RKO (cell line): ENCODE data around the gene INPP5B.
"Not testable (repeated sequence)": the region's sequence is repeated elsewhere in the genome, so short reads cannot be mapped to it uniquely, and the experiment has no call there.

Source experiments
- DNase-seq: peaks from one replicate; pipeline ENCODE4 v3.0.0-alpha.2; 2016; ENCODE audit warnings: low spot score

INPP5B gene

DNA sequence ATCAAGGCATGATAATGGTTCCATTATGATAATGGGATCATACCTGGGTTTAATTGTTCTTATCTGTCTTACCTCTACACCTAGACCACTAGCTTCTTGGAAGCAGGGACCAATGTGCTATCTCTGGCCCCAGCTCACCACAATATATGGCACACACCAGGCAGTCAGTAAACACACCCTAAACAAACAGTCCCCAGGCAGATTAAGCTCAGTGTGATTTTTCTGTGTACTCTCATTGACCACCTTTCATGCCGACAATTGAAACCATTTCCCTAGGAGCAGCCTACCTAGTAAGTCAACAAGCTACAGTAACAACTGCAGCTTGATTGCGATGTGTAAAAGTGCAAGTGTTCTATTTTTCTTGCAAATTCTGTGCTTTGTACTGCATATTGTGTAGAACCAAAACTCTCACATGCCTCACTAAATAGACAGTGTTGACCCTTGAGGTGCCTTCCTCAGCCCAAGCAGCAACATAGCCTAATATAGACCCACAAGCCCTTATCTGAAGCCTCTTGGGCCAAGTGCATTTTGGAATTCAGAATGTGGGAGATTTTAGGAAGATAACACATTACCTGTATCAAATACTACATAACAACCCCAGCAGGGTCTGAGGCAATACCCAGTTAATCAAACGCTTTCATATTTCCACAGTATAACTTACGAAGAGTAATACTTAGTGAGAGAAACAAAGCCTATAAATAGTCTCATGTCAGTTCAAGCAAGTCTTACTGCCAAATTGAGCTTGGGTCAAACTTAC, 32.0 kb downstream of the INPP5B start:
- DNase-seq = no peak

DNA sequence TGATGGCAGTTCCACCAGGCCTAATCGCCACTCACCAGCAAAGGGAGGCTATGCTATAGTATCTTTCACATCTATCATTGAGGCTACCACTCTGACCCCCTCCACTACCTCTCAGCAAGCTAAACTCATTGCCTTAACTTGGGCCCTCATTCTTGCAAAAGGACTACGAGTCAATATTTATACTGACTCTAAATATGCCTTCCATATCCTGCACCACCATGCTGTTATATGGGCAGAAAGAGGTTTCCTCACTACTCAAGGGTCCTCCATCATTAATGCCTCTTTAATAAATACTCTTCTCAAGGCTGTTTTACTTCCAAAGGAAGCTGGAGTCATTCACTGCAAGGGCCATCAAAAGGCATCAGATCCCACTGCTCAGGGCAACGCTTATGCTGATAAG, 35.4 kb downstream of the INPP5B start:
- not testable (repeated sequence) for DNase-seq

DNA sequence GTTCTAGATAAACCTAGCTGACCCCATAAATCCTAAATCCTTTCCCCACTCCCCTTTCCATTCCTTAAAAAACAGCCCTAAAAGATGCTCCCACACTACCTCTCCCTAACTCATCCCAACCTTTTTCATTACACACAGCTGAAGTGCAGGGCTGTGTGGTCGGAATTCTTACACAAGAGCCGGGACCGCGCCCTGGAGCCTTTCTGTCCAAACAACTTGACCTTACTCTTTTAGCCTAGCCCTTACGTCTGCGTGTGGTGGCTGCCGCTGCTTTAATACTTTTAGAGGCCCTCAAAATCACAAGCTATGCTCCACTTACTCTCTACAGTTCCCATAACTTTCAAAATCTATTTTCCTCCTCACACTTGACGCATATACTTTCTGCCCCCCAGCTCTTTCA, 36.0 kb downstream of the INPP5B start:
- DNase-seq = not testable (repeated sequence)

GRCh38 chr1:37908531-37908930, 38.3 kb downstream of the INPP5B start:
- not testable (repeated sequence) for DNase-seq

- DNase-seq = not testable (repeated sequence)
Observed at GRCh38 chr1:37907416-37908125, 39.3 kb downstream of the INPP5B start.

DNA sequence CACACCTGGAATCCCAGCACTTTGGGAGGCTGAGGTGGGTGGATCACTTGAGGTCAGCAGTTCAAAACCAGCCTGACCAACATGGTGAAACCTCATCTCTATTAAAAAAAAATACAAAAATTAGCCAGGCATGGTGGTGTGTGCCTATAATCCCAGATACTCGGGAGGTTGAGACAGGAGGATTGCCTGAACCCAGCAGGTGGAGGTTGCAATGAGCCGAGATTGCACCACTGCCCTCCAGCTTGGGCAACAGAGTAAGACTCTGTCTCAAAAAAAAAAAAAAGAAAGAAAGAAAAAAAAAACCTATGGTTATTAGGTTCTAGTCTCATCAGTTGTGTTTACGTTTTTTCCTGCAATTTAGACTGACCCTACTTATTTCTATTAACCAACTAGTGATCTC, 40.3 kb downstream of the INPP5B start:
- DNase-seq = not testable (repeated sequence)

GRCh38 chr1:37905727-37906126, 41.1 kb downstream of the INPP5B start:
- no peak for DNase-seq

DNA sequence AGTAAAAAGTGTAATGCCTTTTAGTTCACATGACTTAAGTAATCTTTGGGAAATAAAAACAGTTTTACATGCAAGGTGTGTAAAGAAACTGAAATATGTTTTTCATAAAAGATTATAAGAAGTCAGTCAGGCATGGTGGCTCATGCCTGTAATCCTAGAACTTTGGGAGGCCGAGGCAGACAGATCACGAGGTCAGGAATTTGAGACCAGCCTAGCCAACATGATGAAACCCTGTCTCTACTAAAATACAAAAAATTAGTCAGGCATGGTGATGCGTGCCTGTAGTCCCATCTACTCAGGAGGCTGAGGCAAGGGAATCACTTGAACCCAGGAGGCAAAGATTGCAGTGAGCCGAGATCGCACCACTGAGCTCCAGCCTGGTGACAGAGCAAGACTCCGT, 42.9 kb downstream of the INPP5B start:
- DNase-seq = not testable (repeated sequence)

DNA sequence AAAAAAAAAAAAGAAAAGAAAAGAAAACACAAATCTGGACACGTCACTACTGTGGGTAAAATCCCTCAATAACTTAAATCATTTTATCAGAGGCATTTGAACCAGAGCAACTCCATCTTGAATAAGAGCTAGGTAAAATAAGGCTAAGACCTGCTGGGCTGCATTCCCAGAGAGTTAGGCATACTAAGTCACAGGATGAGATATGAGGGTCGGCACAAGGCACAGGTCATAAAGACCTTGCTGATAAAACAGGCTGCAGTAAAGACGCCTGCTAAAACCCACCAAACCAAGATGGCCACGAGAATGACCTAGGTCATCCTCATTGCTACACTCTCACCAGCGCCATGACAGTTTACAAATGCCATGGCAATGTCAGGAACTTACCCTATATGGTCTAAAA, 43.9 kb downstream of the INPP5B start:
- no peak for DNase-seq

DNA sequence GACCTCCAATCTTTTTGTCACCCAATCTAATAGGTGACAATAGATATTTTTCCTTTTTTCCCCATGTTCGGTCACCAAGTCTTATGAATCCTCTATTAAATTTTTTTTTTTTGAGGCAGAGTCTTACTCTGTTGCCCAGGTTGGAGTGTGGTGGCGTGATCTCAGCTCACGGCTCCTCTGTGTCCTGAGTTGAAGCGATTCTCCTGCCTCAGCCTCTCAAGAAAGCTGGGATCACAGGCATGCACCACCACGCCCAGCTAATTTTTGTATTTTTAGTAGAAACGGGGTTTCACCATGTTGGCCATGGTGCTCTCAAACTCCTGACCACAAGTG, 45.0 kb downstream of the INPP5B start:
- DNase-seq = no peak

GRCh38 chr1:37901191-37901892, 45.5 kb downstream of the INPP5B start:
- DNase-seq = no peak

DNA sequence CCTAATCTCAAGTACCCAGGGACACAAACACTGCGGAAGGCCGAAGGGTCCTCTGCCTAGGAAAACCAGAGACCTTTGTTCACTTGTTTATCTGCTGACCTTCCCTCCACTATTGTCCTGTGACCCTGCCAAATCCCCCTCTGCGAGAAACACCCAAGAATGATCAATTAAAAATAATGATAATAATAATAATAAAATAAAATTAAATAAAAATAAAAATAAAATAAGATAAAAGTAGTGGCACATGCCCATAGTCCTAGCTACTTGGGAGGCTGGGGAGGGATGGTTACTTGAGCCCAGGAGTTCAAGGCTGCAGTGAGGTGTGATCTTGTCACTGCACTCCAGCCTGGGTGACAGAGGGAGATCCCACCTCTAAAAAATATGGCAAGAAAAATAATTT, 49.3 kb downstream of the INPP5B start:
- DNase-seq = not testable (repeated sequence)

- DNase-seq = no peak
Observed at GRCh38 chr1:37893673-37894072, 53.2 kb downstream of the INPP5B start.

DNA sequence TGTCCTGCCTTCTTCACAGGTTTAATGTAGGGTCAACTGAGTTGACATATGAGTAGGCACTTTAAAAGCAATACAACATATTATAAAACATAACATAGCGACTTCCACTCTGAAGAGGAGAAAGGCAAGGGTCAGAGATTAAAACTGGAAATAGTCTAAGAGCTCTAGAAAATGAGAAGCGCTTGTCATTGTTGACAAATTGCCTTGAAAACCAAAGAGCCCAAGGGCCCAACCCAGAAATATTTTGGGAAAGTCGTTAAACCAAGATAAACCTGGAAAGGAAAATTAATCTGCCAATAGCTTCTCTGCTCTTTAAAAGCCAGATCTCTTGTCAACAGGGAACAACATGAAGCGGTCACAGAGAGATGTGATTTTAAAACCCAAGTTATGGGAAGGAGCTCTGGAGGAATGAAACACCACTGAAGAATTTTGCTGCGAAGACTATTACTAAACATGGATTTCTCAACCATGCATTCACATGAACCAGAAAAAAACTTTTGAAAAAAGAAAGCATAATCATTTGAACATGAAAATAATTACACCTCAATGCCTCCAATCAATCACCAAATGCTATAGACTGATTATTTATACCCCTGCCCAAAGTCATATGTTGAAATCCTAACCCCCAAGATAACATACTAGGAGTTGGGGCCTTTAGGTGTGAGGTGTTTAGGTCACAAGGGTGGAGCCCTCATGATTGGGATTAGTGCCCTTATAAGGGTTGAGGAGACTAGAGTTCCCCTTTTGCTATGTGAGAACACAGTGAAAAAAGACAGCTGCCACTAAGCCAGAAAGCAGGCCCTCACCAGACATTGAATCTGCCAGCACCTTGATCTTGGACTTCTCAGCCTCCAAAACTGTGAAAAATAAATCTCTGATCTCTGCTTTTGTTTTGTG, 54.5 kb downstream of the INPP5B start:
- no peak for DNase-seq

GRCh38 chr1:37890378-37891014, 56.4 kb downstream of the INPP5B start:
- peak; percentile 45 for DNase-seq

- DNase-seq = no peak
Observed at GRCh38 chr1:37888022-37888700, 58.7 kb downstream of the INPP5B start.

GRCh38 chr1:37884145-37884544, 62.7 kb downstream of the INPP5B start:
- no peak for DNase-seq

DNA sequence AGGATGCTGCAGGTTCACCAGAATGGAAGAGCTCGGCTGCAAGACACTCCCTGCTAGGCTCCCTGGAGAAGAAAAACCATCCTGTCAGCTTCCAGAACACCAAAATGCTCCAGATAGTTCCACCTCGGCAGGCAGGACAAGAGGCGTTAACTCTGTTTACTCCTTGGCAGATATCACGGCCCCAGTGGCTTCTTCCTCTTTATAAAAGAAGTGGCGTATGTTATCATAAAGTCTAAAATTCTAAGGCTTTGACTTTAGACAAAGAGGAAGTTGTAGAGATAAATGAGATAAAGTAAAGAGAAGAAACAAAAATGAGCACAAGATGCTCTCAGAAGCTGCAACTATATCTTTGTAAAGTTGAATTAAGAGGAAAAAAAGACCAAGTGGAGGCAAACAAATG, 63.2 kb downstream of the INPP5B start:
- no peak for DNase-seq

GRCh38 chr1:37879865-37880264, 67.0 kb downstream of the INPP5B start:
- no peak for DNase-seq

- DNase-seq = no peak
Observed at GRCh38 chr1:37878071-37878470, 68.8 kb downstream of the INPP5B start.

DNA sequence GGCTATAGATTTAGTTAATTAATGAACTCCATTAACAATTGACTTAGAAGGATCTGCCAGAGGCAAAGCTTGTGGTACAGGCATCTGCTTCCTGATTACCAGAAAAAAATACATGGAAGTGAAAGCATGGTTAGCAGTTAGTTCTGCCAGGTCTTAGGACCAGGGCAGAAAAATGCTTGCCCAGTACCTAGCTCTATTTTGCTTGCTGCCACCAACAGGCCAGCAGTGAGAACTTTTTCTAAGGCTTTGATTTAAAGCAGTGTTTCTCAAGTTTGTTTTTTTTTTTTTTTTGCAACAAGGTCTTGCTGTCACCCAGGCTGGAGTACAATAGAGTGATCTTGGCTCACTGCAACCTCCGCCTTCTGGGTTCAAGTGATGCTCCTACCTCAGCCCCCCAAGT, 71.0 kb downstream of the INPP5B start:
- DNase-seq = peak; percentile 50
